Large intestine (tissue), 3 donors: ENCODE data around the gene SMAD3. TPM values are rescaled to one million over a fixed set of nuclear protein-coding genes. Genes with fewer than 3 reads are reported as not detected.

Source experiments
- DNase-seq, 2 donors: peaks; one replicate each; pipeline versions ENCODE4 v3.0.0 to v3.0.0-alpha.2; 2013
- H3K27ac ChIP-seq: one replicate; pipeline ENCODE4 v1.5.1; 2013; ENCODE audit warnings: low read length
- H3K27me3 ChIP-seq: 2 replicates; pipeline ENCODE4 v1.6.1; 2013; ENCODE audit warnings: low read length; ENCODE audit not compliant: control insufficient read depth, insufficient read depth
- H3K36me3 ChIP-seq: 2 replicates; pipeline ENCODE4 v1.6.1; 2013; ENCODE audit warnings: low read length; ENCODE audit not compliant: control insufficient read depth, insufficient read depth
- H3K4me1 ChIP-seq: one replicate; pipeline ENCODE4 v1.6.1; 2013; ENCODE audit warnings: low read length; ENCODE audit not compliant: control insufficient read depth, insufficient read depth
- H3K4me3 ChIP-seq: one replicate; pipeline ENCODE4 v1.5.1; 2013; ENCODE audit warnings: low read length
- H3K9me3 ChIP-seq: one replicate; pipeline ENCODE4 v1.6.1; 2013; ENCODE audit warnings: mild to moderate bottlenecking, low read depth, low read length, moderate library complexity; ENCODE audit not compliant: control insufficient read depth
- WGBS: methylation state at CpG from one replicate; pipeline ENCODE4 v1.1.5; 2013; ENCODE audit warnings: low lambda C conversion rate; ENCODE audit not compliant: insufficient coverage; 5-methylcytosine and 5-hydroxymethylcytosine counted together
- polyA plus RNA-seq: library from polyadenylated mRNA; unstranded; fragments of 120-200 nt; gene quantifications from one replicate; pipeline ENCODE4 v1.2.1, GENCODE V29; 2013

SMAD3 gene
- polyA plus RNA-seq, 1 donor, result 29.4 TPM

DNA sequence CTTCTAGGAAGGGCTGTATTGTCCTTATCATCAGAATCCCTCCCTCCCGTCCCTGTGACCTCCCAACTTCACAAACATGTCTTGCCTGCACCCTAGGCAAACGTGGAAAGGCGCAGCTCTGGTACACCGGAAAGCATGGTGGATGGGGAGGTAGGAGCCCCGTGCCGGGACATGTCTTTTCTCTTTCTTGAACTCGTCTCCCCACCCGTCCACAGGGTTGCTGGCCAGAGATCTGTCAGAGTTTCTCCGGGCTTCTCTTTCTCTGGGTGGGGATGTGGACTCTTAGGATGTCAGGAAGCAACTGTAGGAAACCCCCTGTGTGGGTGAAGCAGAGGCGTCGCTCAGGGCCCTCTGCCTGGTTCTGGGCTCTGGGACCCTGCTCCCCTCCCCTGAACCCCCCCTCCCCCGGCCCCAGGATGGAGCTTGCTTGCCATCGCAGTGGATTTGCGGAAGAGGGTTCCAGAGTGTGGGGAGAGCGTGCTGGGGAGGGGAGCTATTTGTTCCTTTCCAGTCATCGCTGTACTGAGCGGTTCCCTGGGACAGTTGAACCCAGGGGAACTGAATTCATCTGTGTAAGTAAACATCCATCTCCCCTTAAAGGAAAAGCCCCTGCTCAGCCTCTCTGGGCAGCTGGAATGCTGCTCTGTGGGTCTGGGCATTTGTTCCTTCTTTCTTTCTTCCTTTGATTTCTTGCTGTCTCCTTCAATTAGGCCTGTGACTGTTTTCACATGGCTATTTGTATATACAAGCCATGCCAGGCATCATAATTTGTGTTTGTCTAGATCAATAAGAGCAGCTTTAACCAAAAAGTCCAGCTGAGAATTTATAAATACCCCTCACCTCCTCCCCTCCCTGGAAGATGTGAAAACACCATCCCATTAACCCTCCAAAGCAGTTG, 72.8 kb downstream of the SMAD3 start:
- H3K4me1 ChIP-seq, result peaks cover 49% of the 10 kb centered on the region
- WGBS, result no CpG with 5 or more reads among the region's 17 CpGs
- H3K4me3 ChIP-seq, result no peak overlapping the region
- H3K9me3 ChIP-seq, result no peaks in the 10 kb centered on the region
- H3K27ac ChIP-seq, result peak overlapping the region; percentile 26
- H3K27me3 ChIP-seq, result no peaks in the 10 kb centered on the region
- DNase-seq, result no peak
- peaks cover 4% of the 10 kb centered on the region for H3K36me3 ChIP-seq

DNA sequence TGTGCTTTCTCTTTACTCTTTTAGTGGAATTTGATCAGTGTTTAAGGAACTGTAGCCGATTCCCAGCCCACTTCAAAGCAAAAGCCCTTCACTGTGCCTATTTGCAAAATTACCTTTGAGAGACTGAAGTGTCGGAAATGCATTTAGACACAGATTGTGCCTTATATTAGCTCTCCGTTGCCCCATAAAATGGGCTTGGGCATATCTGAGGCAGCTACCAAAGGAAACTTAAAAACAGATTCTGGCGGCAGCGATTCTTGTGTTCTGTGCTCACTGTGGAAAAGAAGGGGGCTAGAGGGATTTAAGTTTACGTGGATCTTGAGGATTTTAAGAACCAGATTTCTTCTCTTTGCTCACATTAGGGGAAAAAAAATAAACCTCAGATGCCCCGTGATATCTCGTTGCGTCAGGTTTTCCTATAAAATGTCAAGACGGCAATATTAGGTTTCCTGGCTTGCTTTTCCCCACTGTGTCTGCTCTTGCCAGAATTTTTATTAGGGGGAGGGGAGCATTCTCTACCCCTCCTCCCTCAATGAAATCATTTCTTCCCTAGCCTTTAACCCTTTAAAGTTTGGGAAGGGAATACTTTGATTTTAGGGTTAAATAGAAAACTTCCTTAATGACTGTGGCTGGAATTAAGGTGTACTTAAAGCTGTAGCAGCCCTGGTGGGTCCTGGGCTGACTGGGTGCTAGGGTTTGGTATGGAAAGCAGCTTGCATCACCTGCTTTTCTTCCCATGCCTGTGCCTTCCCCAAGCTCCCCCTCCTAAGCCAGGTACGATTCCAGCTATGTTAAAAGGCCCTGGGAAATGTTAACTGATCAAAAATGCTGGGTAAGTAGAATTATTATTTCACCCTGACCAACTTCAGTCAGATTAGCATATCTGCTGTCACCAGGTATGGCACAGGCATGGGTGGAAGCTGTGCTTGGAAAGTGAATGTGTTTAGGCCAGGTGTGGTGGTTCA, 73.8 kb downstream of the SMAD3 start:
- no peak for DNase-seq
- Histone ChIP-seq H3K4me3 (no peak overlapping the region), H3K36me3 (peaks cover 4% of the 10 kb centered on the region), H3K27ac (peak overlapping the region; percentile 26), H3K4me1 (peaks cover 39% of the 10 kb centered on the region), H3K27me3 (no peaks in the 10 kb centered on the region), H3K9me3 (no peaks in the 10 kb centered on the region)
- WGBS, result 91% methylated on average over 4 of the region's 11 CpGs

DNA sequence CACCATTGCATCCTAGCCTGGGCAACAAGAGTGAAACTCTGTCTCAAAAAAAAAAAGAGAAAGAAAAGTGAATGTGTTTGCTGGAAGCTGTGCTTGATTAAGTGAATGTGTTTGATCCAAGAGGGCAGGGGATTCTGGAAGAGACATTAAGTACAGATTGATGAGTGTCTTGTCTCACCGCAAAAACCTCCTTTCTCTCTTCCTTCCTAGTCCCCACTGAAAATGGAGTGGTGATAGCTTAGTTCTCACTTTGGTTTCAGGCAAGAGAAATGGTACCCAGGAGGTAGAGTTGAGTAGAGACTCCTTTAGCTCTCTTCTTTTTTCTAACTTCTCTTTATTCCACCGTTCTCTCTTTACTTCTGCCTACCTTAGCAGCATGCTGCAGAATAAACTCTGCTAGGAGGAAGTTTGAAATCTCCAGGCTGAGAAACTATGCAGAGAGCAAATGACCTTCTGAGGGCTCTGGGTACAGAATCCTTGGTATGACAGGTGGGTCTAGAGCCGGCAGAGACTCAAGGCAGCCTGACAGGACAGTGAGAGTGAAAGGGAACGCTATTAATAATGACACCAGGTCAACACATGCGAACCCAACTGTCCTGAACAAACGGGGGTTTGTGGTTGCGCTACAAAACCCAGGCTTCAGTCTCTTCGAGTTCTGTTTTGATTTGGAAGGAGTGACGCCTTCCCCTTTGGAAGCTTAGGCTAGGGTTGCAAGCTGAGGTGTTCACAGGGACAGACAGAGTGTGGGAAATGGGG, 74.9 kb downstream of the SMAD3 start:
- DNase-seq, result no peak
- Histone ChIP-seq H3K36me3 (peaks cover 4% of the 10 kb centered on the region), H3K4me1 (peaks cover 28% of the 10 kb centered on the region), H3K27ac (no peak overlapping the region), H3K9me3 (no peaks in the 10 kb centered on the region), H3K27me3 (no peaks in the 10 kb centered on the region), H3K4me3 (no peak overlapping the region)
- 100% methylated on average over 1 of the region's 9 CpGs for WGBS

DNA sequence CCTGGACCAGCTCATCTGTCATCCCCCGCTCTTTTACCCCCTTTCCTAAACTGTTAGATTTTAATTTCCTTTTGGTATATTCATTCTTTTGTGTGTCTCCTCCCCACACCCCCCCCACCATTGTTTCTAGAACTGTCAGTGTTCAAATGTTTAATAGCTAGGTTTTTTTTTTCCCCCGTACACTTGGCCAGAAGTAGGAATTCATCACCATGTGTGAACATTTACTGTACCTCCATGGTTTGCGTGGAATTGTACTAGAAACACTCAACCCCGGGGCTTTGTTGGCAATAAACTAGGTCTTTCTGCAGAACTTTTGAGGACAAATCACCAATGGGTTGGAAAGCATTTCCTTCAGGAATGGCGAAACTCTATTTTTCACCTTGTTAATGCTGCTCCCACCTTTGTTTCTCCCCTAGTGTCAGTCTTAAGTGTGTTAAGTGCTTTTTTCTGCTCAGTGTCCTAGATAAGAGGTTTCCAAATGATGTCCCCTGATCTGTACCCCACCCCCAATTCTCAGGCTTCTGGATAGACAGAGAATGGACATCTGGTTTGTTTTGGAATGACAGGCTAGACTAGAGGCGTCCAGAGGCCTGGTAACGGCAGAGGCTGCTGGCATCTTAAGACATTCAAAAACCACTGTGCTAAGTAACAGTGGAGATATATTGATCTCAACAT, 76.8 kb downstream of the SMAD3 start:
- peaks cover 36% of the 10 kb centered on the region for H3K4me1 ChIP-seq
- H3K27me3 ChIP-seq, result no peaks in the 10 kb centered on the region
- WGBS, result no CpG with 5 or more reads among the region's 7 CpGs
- no peaks in the 10 kb centered on the region for H3K9me3 ChIP-seq
- H3K27ac ChIP-seq, result no peak overlapping the region
- no peak for DNase-seq
- H3K36me3 ChIP-seq, result peaks cover 4% of the 10 kb centered on the region
- H3K4me3 ChIP-seq, result no peak overlapping the region

DNA sequence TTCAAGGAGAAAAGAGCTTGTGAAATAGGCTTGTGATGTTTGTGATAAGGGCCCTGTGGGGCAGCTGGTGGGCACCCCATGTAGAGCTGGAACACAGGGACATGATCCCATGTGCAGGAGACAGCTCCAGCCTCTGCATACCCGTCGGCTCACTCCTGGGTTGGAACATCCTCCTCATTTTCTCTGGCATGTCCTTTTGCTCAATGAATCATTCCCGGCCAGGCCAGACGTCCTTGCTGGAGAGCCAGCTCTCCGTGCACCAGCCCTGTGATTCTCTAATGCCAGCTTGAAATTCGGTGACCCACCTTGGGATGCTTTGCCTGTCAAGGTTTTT, 77.3 kb downstream of the SMAD3 start:
- H3K36me3 ChIP-seq, result peaks cover 4% of the 10 kb centered on the region
- no peaks in the 10 kb centered on the region for H3K9me3 ChIP-seq
- whole genome bisulfite sequencing, result no CpG with 5 or more reads among the region's 6 CpGs
- H3K4me3 ChIP-seq, result no peak overlapping the region
- H3K4me1 ChIP-seq, result peaks cover 41% of the 10 kb centered on the region
- H3K27ac ChIP-seq, result no peak overlapping the region
- no peaks in the 10 kb centered on the region for H3K27me3 ChIP-seq
- DNase-seq, result no peak

DNA sequence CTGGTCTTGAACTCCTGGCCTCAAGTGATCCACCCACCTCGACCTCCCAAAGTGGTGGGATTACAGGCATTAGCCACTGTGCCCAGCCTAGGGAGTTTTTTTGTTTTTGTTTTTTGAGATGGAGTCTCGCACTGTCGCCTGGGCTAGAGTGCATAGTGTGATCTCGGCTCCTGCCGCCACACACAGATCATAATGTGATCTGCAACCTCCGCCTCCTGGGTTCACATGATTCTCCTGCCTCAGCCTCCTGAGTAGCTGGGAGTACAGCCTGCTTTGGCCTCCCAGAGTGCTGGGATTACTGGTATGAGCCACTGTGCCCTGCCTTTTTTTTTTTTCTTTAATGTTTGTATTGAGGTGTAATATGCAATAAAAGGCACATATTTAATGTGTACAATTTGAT, 78.2 kb downstream of the SMAD3 start:
- Histone ChIP-seq H3K27ac (no peak overlapping the region), H3K9me3 (no peaks in the 10 kb centered on the region), H3K4me3 (no peak overlapping the region), H3K36me3 (peaks cover 4% of the 10 kb centered on the region), H3K4me1 (peaks cover 43% of the 10 kb centered on the region), H3K27me3 (no peaks in the 10 kb centered on the region)
- DNase-seq, result no peak
- WGBS, result no CpG with 5 or more reads among the region's 6 CpGs

DNA sequence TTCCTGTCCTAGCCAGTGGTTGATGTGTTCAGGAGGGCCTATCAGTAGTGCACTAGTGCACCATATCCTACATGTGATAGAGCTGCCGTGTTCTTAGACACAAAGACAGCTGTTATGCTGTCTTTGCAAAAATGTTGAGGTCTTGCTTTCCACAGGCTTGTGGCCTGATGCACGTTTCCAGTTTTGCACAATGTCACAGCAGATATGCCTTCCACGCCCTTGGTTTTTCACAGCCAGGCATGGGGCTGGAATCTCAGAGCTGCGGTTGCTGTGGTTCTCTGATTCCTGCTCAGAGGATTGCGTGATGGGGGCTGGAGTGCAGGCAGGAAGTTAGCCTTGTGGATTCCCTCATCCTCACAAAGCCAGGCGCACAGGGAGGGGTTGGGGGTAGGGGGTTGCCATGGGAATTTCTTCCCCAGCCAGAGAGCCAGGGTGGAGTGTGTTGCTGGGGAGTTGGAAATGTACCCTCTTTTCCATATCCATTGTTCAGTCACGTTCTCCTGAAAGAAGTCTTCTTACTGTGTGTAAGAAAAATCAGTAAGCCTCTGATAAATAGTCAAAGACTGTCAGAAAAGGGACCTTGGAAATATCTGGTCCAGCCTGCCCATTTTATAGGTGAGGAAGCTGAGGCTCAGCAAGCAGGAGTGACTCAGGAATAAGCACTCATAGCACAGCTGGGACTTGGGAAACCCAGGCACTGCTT, 79.4 kb downstream of the SMAD3 start:
- Histone ChIP-seq H3K27me3 (no peaks in the 10 kb centered on the region), H3K4me3 (no peak overlapping the region), H3K27ac (no peak overlapping the region), H3K4me1 (peaks cover 47% of the 10 kb centered on the region), H3K36me3 (peaks cover 4% of the 10 kb centered on the region), H3K9me3 (no peaks in the 10 kb centered on the region)
- DNase-seq, result no peak
- WGBS, result no CpG with 5 or more reads among the region's 7 CpGs

DNA sequence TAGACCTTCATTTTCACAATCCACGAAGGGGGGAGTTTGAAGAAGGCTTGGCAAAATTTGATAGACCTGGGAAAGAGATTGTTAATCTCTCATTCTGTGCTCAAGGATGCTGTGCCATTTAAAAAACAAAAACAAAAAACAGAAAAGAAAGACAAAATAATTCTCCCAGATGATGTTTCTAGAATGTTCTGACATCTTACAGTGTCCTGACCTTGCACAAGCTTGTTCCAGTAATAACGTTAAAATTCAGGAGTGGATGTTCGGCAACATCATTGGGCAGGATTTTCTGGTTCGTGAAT, 79.9 kb downstream of the SMAD3 start:
- no peaks in the 10 kb centered on the region for H3K9me3 ChIP-seq
- H3K36me3 ChIP-seq, result peaks cover 4% of the 10 kb centered on the region
- no peaks in the 10 kb centered on the region for H3K27me3 ChIP-seq
- no peak overlapping the region for H3K4me3 ChIP-seq
- no peak overlapping the region for H3K27ac ChIP-seq
- WGBS, result 83% methylated on average over 1 of the region's 4 CpGs
- peaks cover 50% of the 10 kb centered on the region for H3K4me1 ChIP-seq
- no peak for DNase-seq

DNA sequence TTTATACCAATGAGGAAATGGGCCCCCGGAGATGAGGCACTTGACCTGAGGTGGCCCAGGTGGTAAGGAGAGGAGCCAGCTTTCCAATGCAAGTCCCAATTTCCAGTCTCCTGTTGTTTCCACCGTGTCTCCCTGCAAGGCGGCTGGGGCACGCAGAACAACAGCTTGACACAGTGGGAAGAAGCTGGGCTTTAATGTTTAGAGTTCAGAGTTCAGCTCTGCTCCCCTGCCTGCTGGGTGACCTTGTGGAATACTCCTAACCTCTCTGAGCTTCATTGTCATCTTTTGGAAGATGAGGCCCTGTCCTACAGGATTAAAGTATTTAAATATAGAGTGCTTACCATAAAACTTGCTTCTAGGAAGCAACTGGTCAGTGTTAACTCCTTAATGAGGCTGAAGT, 80.3 kb downstream of the SMAD3 start:
- H3K9me3 ChIP-seq, result no peaks in the 10 kb centered on the region
- no peaks in the 10 kb centered on the region for H3K27me3 ChIP-seq
- H3K4me1 ChIP-seq, result peaks cover 49% of the 10 kb centered on the region
- no peaks in the 10 kb centered on the region for H3K36me3 ChIP-seq
- WGBS, result no CpG with 5 or more reads among the region's 4 CpGs
- DNase-seq, result no peak
- no peak overlapping the region for H3K4me3 ChIP-seq
- H3K27ac ChIP-seq, result no peak overlapping the region
